HK-2 (cell line): ENCODE data around the gene CNKSR1.

Source experiments
- DNase-seq: peaks from one replicate; pipeline ENCODE4 v3.0.0-alpha.2; 2018; ENCODE audit not compliant: unreplicated experiment

Gene CNKSR1

DNA sequence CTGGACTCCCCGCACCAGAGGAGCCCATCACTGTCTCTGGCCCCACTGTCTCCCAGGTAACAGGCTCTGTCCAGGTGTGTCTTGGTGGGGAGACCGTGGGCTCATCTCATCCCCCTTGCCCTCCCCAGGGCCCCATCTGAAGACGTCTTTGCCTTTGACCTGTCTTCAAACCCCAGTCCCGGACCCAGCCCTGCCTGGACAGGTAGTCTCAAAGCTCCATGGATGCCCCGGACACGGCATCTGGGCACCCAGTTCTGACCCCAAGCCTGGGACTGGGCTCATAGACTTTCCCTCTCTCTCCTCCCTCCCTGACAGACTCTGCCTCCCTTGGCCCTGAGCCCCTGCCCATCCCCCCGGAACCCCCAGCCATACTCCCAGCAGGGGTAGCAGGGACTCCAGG is 6.8 kb downstream of the CNKSR1 start:
- no peak for DNase-seq

DNA sequence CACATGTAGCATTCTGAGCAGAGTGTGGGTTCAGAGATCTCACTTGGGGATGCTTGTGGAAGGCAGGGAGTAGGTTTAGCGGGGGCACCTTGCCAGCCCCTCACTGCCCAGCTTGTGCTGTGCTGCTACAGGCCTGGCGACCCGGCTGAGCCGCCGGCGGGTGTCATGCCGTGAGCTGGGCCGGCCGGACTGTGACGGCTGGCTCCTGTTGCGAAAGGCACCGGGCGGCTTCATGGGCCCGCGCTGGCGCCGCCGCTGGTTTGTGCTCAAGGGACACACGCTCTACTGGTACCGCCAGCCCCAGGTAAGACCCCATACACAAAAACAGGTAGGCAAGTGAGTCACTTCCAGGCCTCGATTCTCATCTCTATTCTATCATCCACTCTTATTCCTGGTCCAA is 7.6 kb downstream of the CNKSR1 start:
- no peak for DNase-seq

DNA sequence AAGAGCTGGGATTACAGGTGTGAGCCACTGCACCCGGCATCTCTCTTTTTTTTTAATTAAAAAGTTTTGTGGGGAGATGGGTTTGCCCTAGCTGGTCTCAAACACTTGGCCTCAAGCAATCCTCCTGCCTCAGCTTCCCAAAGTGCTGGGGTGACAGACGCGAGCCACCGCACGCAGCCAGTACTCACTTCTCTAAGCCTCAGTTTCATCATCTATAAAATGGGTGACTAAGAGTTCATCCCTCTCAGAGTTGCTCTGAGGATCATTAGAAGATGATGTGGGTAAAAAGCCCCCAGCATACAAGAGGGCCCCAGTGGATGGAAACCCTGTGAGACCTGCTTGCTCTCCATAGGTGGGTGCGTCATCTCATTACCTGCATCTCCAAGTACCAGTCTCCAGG is 10.6 kb downstream of the CNKSR1 start:
- DNase-seq = no peak

DNA sequence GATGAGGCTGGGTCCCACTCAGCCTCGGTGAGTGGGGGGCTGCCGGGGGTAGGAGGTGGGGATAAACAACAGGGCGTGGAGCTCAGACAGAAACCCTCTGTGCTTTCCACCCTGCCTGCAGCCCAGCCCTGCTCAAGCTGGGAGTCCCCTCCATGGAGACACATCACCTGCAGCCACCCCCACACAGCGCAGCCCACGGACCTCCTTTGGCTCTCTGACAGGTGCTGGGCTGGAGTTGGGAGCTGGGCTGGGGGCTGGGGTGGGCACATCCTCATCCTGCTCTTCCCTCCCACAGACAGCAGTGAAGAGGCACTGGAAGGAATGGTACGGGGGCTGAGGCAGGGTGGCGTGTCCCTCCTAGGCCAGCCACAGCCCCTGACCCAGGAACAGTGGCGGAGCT is 11.2 kb downstream of the CNKSR1 start:
- no peak for DNase-seq

DNA sequence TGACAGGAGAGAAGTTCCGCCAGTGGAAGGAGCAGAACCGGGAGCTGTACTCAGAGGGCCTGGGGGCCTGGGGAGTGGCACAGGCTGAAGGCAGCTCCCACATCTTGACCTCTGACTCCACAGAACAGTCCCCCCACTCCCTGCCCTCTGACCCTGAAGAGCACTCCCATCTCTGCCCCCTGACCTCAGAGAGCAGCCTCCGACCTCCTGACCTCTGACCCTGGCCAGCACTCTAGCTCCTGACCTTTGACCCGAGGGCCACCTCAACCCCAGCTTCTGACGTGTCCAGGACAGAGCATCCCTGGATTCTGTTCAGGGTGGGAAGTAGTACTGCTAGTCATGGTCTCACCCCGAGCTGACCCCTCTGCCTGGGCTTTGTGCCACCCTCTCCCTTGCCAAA is 12.0 kb downstream of the CNKSR1 start:
- no peak for DNase-seq

DNA sequence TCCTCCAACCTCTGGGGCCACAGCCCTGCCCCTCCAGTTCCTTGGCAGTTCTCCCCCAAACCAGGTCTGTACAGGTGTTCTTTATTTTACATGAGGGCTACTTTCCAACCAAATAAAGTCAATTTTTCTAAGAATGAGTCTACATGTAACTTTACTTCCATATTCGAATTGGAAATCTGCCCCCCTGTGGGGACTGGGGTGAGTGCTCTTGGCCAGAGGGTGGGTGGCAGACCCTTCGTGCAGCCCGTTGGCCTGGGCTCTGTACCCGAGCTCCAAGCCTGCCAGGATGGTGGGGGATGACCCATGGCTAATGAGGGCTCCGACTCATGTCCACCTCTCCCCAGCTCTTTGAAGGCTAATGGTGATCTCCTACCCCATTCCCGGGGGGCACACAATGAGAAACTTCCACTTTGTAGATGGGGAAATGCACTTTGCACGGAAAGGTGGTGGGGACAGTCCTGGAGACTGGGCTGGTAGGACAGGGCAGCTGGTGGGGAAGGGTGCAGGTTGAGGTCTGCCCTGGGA is 12.5 kb downstream of the CNKSR1 start:
- DNase-seq = no peak

DNA sequence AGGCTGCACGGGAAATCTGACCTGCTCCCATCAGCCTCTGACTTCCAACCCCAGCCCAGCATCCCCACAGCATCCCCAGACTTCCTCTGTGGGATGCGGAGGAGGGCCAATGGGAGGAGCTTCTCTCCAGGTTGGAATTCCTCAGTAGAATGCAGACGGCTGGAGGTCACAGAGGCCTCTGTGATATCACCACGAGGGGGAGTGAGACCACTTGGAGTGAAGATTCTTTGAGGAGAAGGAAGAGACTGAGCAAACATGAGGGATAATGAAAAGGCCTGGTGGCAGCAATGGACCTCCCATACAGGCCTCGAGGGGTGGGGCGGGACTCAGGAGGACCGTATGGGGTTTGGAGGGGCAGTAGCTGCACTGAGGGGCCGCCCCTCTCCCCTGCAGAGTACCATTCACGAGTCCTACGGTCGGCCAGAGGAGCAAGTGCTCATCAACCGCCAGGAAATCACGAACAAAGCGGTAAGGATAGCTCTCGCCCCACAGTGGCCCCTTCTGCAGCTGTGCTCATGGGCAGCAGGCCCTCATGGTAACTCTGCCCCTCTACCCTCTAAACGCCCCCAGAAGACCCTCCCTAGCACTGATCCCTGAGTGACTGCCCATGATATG is 13.2 kb downstream of the CNKSR1 start, which contains the start of gene CATSPER4:
Gene CATSPER4 (plus strand): TSS at position 230 of the 615 bp plus-strand sequence. CDS start 26 bp downstream, at position 256.
- DNase-seq = no peak

DNA sequence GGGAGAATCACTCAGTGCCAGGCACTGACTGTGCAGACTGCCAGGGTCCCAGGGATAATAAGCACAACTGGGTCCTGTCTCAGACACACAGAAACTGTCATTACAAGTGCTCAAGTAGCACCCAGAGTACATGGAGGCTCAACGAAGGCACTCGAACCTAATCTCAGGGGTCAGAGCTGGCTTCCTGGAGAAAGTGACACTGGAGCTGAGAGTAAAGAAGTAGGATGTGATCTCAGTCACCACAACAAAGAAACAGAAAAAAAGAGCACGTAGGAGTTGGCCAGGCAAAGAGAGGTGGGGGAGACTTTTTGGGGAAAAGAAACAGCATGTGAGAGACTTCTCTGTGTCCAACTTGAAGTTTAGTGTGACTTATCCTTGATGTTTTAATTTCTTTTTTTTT is 14.4 kb downstream of the CNKSR1 start:
- no peak for DNase-seq

DNA sequence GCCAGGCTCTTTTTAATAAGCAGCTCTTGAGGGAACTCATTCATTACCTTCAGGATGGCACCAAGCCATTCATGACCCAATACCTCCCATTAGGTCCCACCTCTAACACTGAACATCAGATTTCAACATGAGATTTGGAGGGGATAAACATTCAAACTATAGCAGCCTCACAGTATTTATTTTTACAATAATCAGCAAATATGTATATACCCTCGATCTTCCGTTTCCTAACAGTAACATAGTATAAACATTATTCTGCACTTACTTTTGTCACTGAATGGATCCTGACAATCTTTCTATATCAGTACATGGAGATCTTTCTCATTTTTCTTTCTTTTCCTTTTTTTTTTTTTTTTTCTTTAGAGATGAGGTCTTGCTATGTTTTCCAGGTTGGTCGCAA is 18.5 kb downstream of the CNKSR1 start:
- DNase-seq = no peak

DNA sequence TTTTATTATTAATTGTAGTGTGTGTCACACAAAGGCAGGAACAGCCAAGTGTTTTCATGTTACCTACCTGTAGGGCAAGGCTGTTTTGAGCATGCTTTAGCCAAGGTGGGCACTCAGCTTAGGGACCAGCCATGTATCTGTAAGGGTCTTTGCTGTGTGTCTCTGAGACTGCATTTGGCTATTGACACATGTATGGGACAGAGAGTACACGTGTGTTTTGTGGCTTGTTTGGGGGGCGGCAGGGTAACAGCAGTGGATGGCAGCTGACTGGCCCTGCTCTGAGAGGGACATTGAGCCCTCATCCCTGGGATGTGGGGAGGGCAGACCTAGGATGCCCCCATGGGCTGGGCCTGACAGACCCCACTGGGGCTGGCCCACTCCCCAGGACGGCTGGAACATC is 20.0 kb downstream of the CNKSR1 start:
- no peak for DNase-seq

DNA sequence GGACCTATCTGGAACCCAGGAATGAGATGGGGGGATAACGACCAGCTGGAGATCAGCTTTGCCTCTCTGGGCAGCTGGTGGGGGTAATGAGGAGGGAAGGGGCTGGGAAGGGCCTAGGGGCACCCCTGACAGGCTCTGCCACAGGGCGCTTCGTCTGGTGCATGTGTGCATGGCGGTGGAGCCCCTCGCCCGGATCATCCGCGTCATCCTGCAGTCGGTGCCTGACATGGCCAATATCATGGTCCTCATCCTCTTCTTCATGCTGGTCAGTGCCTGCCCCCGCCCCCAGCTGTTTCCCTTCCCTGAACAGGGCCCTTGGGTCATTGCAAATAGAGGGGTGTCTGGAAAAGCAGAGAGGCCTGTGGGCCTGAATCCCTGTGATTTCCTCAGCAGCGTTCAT is 20.5 kb downstream of the CNKSR1 start:
- DNase-seq = no peak

DNA sequence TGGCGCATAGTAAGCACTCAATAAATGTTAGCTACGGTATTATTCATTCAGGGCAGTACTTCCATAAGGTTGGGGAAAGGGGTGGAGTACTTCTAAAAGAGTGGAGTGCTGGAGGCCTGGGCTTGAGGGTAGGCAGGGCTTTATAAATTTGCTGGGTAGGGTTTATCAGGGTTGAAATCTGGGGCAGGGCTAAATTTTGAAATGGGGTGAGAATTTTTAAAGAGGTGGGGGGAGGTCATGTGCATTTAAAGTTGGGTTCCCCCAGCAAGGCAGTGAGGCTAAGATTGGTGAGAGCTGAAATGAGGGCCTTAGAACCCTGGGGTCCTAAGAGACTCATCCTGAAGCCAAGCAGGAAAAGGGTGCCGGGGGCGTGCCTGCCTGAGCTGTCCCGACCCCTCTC is 23.1 kb downstream of the CNKSR1 start:
- DNase-seq = no peak

DNA sequence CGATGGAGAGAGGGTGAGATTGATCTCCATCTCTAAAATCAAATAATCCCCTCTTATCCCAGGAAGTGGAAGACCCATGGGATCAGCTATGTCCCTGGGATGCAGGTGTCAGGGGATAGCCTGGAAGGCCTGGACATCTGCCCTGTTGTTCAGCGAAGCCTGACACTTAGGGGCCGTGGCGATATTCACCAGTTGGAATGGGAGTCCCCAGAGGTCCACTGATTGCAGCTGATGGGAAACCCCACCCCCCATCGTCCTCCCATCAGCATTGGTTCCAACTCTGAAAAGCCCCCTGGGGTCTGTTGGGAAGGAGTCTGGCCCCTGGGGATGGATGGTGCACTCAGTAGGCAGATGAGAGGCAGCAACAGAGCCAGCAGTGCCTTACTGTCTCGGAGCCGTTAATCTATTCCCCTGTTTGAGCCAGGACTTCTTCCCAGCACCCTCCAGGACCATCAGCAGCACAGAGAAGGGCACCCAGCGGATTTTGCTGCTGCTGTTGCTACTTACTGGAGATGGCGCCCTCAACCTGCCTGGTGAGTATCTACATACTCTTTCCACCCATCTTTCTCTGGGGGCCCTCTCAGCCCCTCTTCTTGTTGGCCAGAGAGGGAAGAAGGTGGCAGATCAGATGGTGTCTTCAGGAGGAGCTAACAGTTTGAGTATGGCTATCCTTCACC is 26.5 kb downstream of the CNKSR1 start:
- DNase-seq = no peak

DNA sequence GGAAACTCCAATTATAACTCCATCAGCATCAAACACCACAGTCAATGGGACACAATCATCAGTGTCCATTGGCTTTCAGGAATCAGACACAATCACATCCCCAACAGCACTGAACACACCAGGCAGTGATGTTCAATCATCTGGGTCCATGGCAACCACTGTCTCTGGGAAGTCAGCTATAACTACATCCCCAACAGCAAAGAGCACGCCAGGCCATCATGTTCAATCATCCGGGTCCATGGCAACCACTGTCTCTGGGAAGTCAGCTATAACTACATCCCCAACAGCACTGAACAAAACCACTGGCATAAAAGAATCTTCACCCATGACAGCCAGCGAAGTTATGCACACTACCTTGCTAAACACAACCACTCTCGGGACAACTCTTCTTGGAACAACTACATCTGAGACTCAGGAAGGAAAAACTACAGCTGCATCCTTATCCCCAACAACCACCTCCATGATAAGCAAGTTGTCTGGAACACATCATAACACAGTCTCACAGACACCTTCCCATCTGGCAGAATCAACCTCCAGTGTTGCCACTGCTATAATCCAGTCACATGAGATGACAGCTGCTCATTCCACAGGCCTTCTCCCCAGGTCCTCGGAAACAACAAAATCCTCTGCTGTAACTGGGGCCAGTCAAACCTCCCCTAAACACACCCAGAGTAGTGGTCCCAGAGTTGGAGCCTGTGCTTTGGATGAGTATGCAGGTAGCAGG is 33.0 kb downstream of the CNKSR1 start:
- DNase-seq = no peak

DNA sequence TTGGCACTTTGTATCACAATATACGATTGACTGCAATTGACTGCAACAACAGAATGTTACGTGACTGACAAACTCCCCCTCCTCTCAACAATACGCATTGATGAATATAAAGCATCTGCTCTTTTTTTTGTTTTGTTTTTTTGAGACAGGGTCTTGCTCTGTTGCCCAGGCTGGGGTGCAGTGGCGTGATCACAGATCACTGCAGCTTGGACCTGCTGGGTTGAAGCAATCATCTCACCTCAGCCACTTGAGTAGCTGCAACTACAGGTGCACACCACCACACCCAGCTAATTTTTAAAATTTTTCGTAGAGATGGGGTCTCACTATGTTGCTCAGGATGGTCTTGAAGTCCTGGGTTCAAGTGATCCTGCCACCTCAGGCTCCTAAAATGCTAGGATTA is 35.4 kb downstream of the CNKSR1 start:
- DNase-seq = no peak

DNA sequence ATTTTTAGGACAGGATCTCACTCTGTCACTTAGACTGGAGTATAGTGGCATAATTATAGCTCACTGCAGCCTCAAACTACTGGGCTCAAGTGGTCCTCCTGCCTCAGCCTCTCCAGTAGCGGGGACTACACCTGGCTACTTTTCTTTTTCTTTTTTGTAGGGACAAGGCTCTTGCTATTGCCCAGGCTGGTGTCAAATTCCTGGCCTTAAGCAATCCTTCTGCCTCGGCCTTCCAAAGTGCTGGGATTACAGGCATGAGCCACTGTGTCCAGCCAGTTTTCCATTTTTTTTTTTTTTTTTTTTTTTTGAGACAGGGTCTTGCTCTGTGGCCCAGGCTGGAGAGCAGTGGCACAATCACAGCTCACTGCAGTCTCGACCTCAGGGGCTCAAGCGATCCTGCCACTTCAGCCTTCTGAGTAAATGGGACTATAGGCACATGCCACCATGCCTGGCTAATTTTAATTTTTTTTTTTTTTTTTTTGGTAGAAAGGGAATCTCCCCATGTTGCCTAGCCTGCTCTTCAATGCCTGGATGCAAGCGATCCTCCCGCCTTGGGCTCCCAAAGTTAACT is 36.1 kb downstream of the CNKSR1 start:
- no peak for DNase-seq

DNA sequence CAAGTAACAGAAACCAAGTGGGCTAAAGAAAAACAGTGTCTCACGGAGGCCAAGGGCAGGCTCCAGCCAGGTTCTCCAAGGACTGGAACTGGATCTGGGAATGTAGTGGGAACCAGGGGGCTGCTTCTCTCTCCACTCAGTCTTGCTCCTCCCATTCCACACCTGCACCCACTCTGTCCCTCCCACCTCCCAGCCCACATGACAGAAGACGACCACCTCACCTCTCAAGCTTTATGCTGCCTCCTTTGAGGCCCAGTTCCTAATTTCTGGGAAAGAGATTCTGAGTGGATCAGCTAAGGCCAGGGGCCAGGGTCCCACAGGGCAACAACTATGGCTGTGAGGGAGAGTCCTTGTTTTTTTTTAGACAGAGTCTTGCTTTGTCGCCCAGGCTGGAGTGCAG is 38.0 kb downstream of the CNKSR1 start:
- no peak for DNase-seq

DNA sequence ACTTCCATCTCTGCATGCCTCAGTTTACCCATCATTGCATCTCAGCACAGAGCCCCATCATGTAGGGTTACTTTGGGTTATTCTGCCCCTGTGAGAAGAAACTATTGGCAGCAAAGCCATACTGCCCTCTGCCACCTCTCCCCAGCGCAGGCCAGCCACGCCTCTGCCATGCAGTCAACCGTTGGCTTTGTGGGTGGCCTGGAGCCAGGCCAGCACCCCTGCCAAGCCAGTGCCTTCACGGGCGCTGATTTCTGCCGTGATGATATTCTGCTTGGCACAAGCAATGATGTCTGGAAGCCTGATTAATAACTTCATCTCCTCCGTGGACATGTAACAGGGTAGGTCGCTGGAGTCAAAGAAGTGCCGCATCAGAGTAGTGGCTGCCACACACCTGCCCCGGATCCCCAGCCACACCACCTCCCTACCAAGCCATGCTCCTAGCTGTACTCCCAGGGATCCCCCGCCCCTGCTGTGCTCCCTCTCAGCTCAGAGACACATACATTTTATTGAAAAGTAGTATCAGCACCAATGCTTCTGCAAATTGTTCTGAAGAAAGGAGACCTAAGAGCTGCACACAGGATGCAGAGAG is 41.7 kb downstream of the CNKSR1 start:
- DNase-seq = peak; percentile 37

DNA sequence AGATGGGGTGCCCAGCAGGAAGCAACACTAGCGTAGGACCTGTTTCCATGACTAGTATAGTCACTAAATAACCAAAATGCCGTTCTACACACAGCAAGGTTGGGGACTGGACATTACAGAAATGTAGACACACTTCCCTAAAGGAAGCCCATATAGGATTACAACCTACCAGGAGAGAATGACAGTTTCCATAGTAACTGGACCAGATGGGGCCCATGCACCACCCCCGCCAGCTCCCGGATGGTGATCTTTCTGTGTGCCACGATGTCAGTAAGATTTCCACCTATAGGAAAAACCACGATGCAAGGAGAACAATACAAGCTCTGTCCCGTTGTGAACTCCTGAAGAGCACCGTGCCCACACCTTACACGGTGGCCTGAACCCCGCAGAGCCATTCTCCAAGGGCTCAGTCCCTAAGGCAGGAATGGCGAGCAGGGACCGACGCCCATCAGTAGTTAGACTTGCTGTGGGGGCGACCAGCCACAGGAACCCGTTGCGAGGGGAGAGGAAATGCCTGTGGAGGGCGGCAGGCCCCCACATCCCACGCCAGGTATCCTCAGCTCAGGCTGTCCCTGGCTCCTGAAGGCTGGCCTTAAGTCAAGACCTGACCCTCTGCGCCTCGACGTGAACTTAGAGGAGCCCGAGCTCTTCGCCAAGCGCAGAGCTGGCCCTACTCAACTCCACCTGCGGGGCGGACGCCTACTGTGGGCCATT is 43.1 kb downstream of the CNKSR1 start:
- DNase-seq = no peak

DNA sequence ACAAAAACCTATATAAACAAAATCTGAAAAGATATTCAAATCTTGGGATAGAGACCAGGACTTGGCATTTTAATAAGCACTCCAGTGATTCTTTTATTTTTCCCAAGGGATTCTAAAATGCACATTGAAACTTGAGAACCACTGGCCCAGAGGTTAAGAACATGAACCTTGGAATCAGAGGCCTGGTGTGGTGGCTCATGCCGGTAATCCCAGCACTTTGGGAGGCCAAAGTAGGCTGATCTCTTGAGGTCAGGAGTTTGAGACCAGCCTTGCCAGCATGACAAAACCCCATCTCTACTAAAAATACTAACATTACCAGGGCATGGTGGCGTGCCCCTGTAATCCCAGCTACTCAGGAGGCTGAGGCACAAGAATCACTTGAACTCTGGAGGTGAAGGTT is 43.8 kb downstream of the CNKSR1 start:
- no peak for DNase-seq

DNA sequence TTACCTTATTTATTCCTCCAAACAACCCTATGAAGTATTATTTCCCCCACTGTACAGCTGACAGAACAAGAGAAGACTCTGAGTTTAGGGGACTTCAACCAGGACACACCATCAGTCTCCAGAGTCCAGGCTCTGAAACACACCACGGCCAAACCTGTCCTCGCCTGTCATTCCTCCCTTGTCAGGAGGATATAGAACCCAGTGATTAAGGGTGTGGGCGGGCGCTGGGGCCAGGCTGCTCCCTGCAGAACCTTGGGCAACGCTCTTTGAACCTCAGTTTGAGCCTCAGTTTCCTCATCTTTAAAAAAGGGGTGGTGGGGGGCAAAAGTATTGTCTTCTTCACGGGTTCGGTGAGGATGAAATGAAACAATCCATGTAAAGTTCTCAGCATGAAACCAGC is 47.3 kb downstream of the CNKSR1 start:
- DNase-seq = no peak
